NT2/D1 (cell line): Measurements from ENCODE around the gene GAB3.
"Not testable (repeated sequence)": the region's sequence is repeated elsewhere in the genome, so short reads cannot be mapped to it uniquely, and the experiment has no call there.

Experiments used
- DNase-seq: peaks from one replicate; pipeline ENCODE4 v3.0.0-alpha.2; 2011; ENCODE audit warnings: low read depth, low spot score
- H3K27me3 ChIP-seq: 2 replicates; pipeline ENCODE4 v1.6.0; 2011; ENCODE audit warnings: mild to moderate bottlenecking; ENCODE audit not compliant: insufficient read length, insufficient read depth
- H3K36me3 ChIP-seq: 2 replicates; pipeline ENCODE4 v1.6.1; 2011; ENCODE audit warnings: mild to moderate bottlenecking, low read length, mixed read lengths; ENCODE audit not compliant: insufficient read depth, insufficient read length
- H3K4me1 ChIP-seq: 2 replicates; pipeline ENCODE4 v1.5.1; 2011; ENCODE audit not compliant: insufficient read depth, insufficient read length
- H3K4me3 ChIP-seq: 2 replicates; pipeline ENCODE4 v1.5.1; 2011; ENCODE audit warnings: low read depth; ENCODE audit not compliant: insufficient read length
- H3K9ac ChIP-seq: 2 replicates; pipeline ENCODE4 v1.6.0; 2011; ENCODE audit warnings: low read depth; ENCODE audit not compliant: insufficient read length
- H3K9me3 ChIP-seq: 2 replicates; pipeline ENCODE4 v1.5.1; 2011; ENCODE audit warnings: mild to moderate bottlenecking, low read length; ENCODE audit not compliant: insufficient read depth

The GAB3 gene

DNA sequence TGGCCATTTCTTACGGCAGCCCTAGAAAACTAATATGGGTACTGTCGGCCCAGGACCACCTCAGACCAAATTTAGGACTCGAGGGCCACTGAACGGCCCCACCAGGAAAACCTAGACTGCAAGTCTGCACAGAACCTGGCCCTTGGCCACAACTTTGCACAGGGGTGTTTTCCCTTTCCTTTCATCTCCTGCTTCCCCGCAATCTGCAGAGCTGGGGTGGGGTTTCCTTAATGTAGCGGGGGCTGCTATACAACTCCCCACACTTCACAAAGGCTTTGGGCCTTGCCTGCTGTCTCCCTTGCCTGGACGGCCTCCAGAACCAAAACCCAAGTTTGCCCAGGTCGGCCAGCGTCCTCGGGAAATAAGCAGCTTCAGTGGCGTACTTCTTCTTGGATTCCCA, 119.9 kb downstream of the GAB3 start:
- not testable (repeated sequence) for DNase-seq, H3K4me3 ChIP-seq, H3K27me3 ChIP-seq, H3K9me3 ChIP-seq, H3K9ac ChIP-seq, H3K36me3 ChIP-seq, H3K4me1 ChIP-seq

DNA sequence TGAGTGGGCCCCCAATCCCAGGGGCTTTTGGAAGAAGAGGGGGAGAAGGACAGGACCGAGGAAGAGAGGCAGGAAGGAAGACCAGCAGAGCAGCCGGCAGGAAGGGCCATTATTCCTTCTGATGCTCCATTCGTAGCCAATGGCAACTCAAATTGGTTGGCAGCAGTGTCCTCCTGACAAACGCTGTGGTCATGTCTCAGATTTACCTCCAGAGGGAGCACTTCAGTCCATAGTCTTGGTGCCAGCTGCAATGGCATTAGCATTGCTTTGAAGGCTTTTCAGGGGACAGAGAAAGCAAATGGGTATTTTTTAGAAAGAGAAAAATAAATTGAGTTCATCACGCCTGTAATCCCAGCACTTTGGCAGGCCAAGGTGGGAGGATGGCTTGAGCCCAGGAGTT, 121.9 kb downstream of the GAB3 start:
- H3K4me3 ChIP-seq, H3K9ac ChIP-seq, DNase-seq, H3K4me1 ChIP-seq, H3K9me3 ChIP-seq, H3K27me3 ChIP-seq, H3K36me3 ChIP-seq: not testable (repeated sequence)
